Vein endothelial cell (primary cell): ENCODE results near the gene KIF15. TPM values are rescaled to one million over a fixed set of nuclear protein-coding genes. Genes with fewer than 3 reads are reported as not detected.

Experiments
- total RNA-seq: library from RNA; depleted of rRNA; stranded (reverse); fragments of >200 nt; gene quantifications from 2 replicates; pipeline ENCODE4 v1.2.3, GENCODE V29; 2012

The KIF15 gene, protein sequence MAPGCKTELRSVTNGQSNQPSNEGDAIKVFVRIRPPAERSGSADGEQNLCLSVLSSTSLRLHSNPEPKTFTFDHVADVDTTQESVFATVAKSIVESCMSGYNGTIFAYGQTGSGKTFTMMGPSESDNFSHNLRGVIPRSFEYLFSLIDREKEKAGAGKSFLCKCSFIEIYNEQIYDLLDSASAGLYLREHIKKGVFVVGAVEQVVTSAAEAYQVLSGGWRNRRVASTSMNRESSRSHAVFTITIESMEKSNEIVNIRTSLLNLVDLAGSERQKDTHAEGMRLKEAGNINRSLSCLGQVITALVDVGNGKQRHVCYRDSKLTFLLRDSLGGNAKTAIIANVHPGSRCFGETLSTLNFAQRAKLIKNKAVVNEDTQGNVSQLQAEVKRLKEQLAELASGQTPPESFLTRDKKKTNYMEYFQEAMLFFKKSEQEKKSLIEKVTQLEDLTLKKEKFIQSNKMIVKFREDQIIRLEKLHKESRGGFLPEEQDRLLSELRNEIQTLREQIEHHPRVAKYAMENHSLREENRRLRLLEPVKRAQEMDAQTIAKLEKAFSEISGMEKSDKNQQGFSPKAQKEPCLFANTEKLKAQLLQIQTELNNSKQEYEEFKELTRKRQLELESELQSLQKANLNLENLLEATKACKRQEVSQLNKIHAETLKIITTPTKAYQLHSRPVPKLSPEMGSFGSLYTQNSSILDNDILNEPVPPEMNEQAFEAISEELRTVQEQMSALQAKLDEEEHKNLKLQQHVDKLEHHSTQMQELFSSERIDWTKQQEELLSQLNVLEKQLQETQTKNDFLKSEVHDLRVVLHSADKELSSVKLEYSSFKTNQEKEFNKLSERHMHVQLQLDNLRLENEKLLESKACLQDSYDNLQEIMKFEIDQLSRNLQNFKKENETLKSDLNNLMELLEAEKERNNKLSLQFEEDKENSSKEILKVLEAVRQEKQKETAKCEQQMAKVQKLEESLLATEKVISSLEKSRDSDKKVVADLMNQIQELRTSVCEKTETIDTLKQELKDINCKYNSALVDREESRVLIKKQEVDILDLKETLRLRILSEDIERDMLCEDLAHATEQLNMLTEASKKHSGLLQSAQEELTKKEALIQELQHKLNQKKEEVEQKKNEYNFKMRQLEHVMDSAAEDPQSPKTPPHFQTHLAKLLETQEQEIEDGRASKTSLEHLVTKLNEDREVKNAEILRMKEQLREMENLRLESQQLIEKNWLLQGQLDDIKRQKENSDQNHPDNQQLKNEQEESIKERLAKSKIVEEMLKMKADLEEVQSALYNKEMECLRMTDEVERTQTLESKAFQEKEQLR (N-terminal part only)
- total RNA-seq = 6.2 and 8.8 TPM in 2 replicates

GRCh38 chr3:44761424-44762169 lies at the start of gene KIF15, which contains the start of gene KIAA1143:
KIF15 (plus strand) TSS chr3:44761794; CDS start chr3:44761866, 72 bp downstream.
KIAA1143 (minus strand) TSS chr3:44761619; CDS start chr3:44761602, 17 bp downstream.

DNA sequence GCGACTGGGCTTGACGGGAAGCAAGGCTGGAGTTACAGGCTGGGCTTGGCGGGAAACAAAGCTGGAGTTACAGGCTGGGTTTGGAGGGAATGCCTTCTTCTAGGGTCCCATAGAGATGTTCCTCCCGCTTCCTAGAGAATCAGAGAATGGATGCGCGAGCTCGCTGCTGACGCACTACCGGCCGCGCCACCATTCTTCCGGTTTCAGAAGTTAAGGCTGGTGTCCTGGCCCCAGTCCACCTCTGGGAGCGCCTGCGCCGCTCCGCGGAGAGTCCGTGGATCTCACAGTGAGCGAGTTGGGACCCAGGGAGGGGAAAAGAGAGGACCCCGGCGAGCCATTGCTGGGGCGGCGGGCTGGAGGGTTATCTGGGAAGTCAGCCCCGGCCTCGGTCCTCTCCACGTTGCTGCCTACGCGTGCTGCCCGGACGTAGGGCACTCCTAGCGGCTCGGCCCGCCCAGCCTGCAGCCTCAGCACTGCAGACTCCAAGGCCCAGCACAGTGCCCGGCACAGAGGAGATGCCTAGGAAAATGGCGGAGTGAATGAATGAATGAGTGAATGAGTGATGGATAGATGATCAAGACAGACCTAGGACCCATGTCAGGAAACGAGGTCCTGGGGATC lies 49.0 kb upstream of the KIF15 start, which contains the start of gene ZNF502:
Gene ZNF502, plus strand, starts transcription at position 206 of the 621 bp plus-strand sequence. CDS start 7,602 bp downstream, outside the sequence.

DNA sequence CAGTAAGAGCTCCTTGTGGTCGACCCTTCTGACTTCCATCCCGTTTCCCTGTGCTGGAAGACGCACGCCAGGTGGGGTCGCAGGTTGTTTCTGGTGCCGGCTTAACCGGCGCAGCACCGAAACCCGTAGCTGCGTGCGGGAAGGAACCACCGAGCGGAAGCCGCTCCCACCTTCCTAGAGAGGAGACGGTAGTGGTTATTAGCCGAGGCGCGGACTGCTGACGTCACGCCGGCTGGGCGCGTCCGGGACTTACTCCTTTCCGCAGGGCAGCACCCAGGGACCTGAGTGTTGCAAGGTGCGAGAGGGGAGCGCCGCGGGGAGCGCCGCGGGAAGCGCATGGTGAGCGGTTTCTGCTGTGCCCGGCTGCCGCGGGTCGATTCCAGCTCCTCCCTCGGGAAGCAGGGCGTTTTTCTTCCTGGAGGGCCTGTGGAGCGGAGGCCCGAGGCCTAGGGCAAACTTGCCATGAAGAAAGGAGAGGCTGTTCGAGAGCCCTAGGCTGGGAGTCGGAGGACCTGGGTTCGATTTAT lies 32.1 kb upstream of the KIF15 start, which contains the start of gene ZNF501:
Gene ZNF501, plus strand, starts transcription at position 252 of the 527 bp plus-strand sequence. CDS start 4,787 bp downstream, outside the sequence.

DNA sequence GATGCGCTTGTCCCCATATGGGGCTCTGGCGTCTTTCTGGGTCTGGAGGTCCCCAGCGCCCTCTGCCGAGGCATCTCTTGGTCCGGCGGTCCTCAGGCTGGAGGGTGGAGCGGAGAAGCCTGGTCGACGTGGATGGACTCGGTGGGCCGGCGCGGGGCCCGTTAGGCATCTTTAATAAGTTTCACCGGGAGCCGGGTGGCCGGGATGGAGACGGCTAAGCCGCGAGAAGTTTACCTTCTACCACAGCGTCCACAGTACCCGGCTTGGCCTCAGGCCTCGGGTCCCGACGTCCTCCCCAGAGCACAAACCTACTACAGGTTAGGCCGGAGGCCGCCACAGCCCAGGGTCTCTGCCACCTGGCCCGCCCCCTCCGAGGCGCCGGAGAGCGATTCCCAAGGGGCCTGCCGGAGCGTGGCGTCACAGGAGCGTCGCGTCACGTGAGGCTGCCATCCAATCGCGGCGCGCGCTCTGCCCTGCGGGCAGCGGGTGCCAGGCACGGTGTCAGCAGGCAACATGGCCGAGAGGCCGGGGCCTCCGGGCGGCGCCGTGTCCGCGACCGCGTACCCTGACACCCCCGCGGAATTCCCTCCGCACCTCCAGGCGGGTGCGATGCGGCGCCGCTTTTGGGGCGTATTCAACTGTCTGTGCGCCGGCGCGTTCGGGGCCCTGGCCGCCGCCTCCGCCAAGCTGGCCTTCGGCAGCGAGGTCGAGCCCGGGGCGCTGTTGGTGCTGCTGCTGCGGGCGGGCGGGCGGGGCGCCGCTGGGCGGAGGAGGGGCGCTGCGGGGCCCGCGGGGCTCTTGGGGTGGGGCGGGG lies 100.0 kb downstream of the KIF15 start, which contains the start of gene TMEM42:
Gene TMEM42, plus strand, starts transcription at position 501 of the 814 bp plus-strand sequence. Its CDS starts 13 bp downstream, at position 514.

GRCh38 chr3:44874308-44874707 lies 112.7 kb downstream of the KIF15 start, which contains the start of gene TGM4:
TGM4 (plus strand) TSS chr3:44874608; CDS start chr3:44874679, 71 bp downstream.

Other genes with a start within 250 kb of the KIF15 start
- 1.4 and 1.6 TPM in 2 replicates for gene ZKSCAN7, start 206.6 kb upstream of the KIF15 start, total RNA-seq
- 0.65 and 1.4 TPM in 2 replicates for gene ZNF660, start 176.8 kb upstream of the KIF15 start, total RNA-seq
- 9.8 and 11.4 TPM in 2 replicates for gene ZNF197, start 136.8 kb upstream of the KIF15 start, total RNA-seq
- 22.9 and 27.0 TPM in 2 replicates for gene ZNF35, start 113.1 kb upstream of the KIF15 start, total RNA-seq
- gene ZNF502, start 49.1 kb upstream of the KIF15 start, total RNA-seq = 4.9 and 5.9 TPM in 2 replicates
- gene ZNF501, start 32.2 kb upstream of the KIF15 start, total RNA-seq = 4.6 and 6.5 TPM in 2 replicates
- gene KIAA1143, start 175 bp upstream of the KIF15 start, total RNA-seq = 22.5 and 26.2 TPM in 2 replicates
- 5.7 and 11.1 TPM in 2 replicates for gene TMEM42, start 100.1 kb downstream of the KIF15 start, total RNA-seq
- 0.10 and 0.33 TPM in 2 replicates for gene TGM4, start 112.8 kb downstream of the KIF15 start, total RNA-seq
- gene ZDHHC3, start 214.4 kb downstream of the KIF15 start, total RNA-seq = 84.4 and 89.5 TPM in 2 replicates
- 31.4 and 33.0 TPM in 2 replicates for gene EXOSC7, start 214.4 kb downstream of the KIF15 start, total RNA-seq